GM18502 (cell line): ENCODE data around the gene IL3RA.
A peak's percentile ranks its signal among the peaks of the same experiment; 100 is the strongest.

Source experiments
- ATAC-seq: cut with Tn5 transposase; IDR thresholded peaks from one replicate; pipeline ENCODE4 v1.9.1; 2021; ENCODE audit warnings: mild to moderate bottlenecking; ENCODE audit not compliant: unreplicated experiment, poor library complexity

IL3RA gene

DNA sequence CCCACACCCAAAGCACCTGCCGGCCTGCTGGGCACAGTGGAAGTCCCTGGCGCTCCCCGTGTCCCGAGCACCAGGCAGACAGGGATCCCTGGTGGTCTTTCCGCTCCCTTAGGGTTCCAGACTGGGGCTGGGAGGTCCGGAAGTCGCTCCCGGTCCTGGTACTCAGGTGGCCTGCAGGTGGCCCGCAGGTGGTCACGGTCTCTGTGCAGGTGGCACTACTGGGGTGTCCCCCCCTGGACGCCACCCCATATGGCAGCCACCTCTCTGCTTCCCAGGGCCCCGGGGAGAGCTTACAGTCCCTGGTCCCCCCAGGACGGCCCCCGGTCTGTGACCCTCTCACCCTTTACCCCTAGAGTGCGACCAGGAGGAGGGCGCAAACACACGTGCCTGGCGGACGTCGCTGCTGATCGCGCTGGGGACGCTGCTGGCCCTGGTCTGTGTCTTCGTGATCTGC lies 41.7 kb downstream of the IL3RA start:
- ATAC-seq, result no peak

DNA sequence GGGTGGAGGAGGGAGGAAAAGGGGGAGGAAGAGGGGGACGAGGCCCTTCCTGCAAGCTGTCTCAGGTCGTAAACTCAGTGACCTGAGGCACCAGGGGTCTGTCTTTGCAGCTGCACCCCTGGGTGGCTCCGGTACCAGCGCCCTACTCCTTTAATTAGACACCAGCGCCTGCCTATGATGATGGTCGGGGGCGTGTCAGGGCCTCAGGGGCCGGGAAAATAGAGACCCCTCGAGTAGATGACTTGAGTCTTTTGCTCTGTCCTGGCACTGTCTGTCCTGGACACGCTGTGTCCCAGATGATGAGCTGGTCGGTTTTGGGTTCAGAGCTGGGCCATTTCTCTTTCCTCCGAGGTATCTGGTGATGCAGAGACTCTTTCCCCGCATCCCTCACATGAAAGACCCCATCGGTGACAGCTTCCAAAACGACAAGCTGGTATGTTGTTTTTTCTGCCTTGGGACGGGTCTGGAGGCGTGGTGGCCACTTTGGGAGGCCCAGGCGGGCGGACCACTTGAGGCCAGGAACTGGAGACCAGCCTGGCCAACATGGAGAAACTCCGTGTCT lies 44.2 kb downstream of the IL3RA start:
- ATAC-seq, result no peak

DNA sequence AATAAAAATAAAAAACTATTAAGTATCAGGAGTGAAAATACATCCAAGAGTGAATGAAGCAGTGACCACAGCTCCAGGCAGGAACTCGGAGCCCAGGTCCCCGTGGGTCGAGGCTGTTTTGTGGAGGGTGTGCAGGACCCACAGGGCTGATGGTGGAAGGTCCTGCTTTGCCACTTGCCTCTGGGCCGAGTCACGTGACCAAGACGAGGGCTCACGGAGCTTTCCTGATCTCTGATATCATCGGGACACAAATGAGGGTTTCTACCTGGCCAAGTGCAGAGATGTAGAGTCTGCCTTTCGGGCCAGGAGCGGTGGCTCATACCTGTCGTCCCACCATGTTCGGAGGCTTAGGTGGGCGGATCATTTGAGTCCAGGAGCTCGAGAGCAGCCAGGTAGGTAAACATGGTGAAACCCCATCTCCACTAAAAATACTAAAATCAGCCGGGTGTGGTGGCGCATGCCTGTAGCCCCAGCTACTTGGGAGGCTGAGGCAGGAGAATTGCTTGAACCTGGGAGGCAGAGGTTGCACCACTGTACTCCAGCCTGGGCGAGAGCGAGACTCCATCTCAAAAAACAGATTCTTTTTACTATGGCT lies 48.2 kb downstream of the IL3RA start:
- ATAC-seq, result no peak

DNA sequence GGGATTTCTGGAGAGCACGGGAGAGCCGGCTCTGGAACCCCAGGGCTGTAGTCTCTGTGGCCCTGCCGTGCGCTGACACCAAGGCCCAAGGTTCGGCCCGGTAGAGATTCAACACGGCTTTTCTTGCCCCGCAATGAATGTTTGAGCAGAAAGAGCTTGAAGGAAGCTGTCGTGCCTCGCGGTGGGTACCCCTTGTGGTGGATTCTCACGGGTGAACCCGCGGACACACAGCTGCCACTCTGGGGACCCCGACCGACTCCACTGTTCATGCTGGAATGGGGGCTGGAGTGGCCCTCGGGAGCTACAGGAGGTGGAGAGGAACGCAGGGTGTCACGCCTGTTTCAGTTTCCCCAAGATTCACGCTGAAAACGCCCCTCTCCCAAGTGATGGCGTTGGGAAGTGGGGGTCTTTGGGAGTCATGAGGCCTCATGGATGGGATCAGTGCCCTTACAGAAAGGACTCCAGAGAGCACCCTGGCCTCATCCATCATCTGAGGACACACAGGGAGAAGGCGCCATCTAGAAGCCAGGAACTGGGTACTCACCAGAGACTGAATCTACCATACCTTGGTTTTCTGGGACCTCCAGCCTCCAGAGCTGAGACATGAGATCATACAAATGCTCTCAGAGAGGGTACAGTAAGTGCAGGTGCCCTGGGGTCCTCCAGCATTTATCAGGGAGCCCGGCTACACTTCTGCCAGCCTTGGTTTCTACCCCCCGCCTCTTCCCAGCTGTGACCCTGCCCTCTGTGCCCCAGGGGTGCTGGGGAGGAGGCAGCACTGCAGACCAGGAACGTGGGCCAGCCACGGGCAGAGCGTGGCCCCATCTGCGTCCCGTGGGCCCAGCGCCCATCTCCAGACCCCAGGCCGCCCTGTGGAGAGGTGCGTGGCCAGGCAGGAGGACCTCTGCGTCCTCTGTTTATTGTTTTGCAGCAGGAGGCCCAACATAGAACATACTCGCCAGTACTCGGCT lies 49.0 kb downstream of the IL3RA start:
- no peak for ATAC-seq

DNA sequence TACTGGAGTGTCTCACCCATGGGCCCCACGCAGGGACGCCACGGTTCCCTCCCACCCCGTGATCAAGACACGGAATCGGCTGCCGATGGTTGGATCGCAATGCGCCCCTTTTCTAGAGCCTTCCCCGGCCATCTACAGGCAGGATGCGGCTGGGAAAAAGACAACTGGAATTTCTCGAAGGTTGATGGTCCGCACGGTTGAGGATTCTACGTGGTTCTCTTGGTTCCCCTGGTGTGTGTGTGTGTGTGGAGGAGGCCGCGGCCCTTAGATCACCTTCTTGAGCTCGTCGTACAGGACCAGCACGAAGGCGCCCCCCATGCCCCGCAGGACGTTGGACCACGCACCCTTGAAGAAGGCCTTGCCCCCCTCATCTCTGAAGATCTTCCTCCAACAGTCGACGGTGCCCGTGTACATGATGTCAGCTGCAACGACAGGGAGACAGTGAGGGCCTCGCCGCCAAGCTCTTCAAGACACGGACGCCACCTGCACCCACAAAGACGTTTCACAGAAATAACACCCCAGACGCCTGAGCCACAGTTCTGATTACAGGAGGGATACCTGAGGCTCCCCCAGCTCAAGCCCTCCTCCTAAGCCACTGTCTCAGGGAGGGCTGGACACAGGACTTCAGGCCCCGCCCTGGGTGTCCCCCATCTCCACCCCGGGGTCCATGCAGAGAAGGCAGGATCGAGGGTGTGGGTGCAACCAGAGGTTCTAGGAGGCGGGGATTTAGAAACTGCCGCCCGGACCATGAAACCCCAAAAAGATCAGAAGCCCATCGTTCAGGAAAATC lies 49.9 kb downstream of the IL3RA start:
- ATAC-seq, result no peak

DNA sequence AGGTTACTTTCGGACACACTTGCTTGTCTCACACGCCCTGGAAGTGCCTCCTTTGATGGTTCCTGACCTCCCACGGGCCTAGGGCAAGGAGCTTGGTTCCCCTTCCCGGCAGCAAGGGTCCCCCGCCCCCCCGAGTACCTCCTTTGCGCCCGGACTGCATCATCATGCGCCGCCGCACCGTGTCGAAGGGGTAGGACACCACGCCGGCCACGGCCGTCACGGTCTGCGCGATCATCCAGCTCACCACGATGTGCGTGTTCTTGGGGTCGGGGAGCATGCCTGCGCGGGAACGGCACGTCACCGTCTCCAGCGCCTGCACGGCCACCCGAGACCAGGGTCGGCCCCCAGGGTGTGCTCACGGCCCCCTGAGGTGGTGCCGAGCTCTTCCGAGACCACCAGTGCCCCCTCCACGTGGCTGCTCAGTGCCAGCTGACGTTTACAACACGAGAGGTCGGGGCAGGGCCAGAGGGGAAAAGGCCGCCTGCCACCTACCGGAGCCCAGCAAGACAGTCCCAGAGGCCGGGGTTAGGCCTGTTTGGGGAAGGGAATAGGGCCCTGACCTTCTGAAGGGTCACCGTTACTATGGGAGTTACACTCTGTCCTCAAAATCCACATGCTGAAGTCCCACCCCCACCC lies 50.7 kb downstream of the IL3RA start:
- no peak for ATAC-seq

DNA sequence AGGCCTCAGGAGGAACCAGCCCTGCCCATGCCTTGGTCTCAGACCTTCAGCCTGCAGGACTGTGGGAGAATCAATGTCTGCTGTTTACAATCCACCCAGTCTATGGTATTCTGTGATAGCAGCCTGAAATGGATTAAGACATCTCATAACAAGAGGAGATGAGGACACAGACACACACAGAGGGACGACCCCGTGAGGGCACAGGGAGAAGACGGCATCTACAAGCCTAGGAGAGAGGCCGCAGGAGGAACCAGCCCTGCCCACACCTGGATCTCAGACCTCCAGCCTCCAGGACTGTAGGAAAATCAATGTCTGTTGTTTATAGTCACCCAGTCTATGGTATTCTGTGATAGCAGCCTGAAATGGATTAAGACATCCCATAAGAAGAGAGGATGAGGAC lies 52.1 kb downstream of the IL3RA start:
- ATAC-seq, result no peak

DNA sequence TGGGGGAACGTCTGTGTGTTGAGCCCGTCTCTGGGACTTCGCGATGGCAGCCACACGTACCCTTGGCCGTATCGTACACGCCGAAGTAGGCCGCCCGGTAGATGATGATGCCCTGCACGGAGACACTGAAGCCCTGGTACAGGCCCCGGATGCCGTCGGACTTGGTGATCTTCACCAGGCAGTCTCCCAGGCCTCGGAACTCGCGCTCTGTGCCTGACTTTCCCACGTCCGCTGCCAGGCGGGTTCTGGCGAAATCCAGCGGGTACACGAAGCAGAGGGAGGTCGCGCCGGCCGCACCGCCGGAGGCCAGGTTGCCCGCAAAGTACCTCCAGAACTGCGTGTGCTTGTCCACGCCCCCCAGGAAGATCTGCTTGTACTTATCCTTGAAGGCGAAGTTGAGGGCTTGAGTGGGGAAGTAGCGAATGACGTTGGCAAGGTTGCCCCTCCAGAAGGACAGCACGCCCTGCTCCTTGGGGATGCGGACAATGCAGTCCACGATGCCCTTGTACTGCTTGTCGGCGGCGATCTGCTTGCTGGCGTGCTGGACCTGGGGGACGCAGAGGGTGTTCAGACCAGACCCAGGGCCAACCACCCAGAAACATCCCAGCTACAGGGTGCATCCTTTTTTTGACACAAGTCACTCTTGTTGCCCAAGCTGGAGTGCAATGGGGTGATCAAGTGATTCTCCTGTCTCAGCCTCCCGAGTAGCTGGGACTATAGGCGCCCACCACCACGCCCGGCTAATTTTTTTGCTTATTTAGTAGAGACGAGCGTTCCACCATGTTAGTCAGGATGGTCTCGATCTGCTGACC lies 52.8 kb downstream of the IL3RA start:
- ATAC-seq, result no peak

DNA sequence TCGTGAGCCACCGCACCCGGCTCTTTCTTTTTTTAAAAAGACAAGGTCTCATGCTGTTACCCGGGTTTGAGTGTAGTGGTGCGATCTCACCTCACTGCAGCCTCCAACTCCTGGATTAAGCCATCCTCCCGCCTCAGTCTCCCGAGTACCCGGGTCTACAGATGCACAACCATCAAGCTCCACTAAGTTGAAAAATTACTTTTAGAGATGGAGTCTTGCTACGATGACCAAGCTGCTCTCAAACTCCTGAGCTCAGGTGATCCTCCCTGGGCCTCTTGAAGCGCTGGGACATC lies 53.4 kb downstream of the IL3RA start:
- no peak for ATAC-seq

DNA sequence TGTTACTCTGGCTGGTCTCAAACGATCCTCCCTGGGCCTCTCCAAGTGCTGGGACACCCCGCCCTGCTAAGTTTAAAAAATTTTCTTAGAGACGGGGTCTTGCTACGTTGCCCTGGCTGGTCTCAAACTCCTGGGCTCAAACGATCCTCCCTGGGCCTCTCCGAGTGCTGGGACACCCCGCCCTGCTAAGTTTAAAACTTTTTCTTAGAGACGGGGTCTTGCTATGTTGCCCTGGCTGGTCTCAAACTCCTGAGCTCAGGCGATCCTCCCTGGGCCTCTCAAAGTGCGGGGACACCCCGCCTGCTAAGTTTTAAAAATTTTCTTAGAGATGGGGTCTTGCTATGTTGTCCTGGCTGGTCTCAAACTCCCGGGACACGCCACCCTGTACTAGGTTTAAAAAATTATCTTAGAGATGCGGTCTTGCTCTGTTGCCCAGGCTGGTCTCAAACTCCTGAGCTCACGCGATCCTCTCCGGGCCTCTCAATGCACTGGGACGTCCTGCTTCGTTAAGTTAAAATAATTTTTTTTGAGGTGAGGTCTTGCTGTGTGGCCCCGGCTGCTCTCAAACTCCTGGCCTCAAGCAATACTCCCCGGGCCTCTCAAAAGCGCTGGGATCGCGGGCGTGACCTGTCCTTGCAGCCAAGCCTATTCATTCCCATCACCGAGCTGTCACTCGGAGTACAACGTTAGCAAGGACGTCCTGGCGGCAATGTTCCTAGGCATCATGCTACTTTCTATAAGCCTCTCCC lies 54.2 kb downstream of the IL3RA start:
- no peak for ATAC-seq

DNA sequence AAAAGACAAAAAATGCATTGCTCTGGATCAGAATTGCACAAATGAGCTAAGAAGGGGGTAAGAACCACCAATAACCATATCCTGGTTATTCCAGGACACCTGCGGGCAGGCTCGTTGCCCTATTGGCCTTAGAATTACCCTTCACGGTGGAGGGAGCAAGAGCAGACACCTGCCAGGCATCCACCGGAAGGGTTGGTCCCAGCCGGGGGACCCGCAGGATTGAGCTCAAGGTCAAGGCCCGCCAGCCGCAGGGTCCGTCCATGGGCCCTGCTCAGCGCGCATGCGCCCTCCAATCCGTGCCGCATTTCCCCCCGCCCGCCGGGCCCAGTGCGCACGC lies 54.8 kb downstream of the IL3RA start:
- no peak for ATAC-seq

DNA sequence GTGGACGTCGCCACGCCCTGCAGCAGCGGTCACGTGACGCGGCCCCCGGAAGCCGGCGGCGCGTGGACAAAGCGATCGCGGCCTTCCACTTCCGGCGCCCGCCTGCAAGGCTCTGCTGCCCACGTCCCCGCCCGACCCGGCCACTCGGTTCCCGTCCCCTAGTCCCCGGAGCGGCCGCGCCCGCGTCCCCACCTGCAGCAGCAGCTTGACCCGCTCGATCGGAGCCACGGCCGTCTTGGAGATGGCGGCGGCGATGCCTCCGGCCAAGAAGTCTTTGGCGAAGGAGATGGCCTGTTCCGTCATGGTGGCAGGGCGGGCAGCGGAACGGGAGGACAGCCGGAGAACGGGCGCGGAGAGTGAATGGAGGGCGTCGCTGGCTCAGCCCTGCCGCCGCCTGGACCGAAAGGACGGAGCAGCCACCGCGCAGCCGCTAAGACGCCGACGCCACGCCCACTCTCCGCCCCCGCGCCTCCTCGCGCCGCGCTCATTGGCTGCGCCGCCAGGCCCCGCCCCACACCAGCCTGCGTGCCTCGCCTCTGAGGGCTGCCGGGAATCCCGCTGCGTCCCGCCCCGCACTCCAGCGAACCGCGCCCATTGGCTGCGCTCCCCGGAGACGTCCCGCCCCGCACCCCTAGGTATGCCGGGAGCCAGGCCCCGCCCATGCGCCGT lies 55.3 kb downstream of the IL3RA start, which contains the start of gene SLC25A6:
Gene SLC25A6, minus strand, starts transcription at position 407 of the 669 bp plus-strand sequence. Its CDS starts 104 bp downstream, at position 303.
- ATAC-seq, result peak; percentile 94

DNA sequence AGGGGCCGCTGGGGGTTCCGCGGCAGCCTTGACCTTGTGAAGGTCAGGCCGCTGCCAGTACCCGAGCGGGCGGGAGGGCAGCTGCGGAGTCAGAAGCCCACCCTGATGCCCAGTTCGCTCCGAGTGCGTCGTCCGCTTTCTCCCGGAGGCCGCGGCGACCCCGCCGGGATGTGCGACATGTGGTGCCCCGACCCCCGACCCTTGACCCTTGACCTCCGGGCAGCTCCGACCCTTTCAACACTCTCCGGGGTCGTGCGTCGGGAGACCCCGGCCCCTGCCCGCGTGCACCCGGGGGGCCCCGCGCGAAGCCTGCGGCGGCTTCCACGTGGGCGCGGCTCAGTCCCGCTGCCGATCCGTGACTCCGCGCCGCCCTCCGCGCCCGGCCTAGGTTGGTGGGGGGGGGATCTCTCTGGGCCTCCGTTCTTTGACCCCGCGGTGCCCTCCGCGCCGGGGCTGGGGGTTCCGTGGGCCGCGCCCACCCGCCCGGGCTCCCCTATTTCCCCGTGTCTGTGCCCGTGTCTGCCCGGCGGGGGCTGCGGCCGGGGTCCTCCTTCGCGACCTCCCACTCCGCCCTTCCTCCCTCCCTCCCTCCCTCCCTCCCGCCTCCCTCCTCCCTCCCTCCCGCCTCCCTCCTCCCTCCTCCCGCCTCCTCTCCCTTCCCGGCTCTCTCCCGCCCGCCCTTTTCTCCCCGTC lies 55.9 kb downstream of the IL3RA start:
- ATAC-seq, result peak; percentile 37

DNA sequence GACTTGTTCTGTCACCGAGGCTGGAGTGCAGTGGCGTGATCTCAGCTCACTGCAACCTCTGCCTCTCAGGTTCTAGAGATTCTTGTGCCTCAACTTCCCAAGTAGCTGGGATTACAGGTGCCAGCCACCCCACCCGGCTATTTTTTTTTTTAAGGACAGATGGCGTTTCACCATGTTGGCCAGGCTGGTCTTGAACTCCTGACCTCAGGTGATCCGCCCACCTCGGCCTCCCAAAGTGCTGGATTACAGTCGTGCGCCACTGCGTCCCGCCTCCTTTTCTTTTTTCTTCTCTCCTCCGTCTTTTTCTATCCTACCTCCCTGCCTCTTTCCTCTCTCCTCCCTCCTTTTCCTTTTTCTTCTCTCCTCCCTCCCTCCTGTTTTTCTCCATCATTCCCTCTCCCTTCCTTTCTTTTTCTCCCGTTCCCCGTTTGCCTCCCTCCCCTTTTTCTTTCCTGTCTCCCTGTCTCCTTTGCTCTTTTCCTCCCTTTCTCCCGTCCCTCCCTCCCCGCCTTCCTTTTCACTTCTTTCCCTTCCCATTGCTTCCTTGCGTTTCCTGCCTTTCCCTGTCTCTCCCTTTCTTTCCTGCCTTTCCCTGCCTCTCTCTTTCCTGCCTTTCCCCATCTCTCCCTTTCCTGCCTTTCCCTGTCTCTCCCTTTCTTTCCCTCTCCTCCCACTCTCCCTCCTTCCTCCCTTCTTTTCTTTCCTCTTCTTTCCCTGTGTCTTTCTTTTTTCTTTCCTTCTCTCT lies 57.5 kb downstream of the IL3RA start:
- no peak for ATAC-seq

DNA sequence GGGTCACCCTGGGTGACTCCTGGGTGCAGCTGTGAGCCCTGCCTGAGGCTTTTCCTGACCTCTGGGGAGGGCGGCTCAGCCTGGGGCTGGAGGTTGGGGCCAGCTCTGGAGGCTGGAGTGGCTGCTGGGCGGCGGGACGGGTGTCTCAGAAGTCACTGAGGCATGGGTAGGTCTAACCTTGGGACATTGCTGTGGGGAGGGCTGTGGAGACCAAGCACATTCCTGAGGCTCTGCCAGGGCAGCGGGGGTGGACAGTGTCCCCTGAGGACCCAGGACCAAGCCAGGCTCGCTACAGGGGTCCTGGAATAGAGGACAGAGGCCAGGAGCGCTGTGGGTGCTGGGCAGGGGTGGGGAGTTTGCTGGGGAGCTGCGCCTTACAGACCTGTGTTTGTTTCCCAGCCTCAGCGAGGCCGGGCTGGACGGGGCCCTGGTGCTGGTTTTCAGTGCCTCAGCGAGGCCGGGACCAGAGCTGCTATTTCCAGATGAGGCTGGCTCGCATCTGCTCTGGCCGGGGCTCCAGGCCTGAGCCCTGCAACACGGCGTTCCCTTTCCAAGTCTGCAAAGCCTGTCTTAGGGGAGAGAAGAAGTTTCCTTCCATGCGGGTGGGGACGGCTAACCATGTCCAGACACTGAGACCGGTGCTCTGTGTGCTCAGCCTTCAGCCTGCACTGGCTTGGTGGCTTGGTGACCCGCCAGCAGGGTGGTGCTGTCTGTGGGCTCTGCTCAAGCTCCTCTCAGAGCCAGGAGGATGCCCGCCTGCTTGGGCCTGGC lies 58.3 kb downstream of the IL3RA start:
- no peak for ATAC-seq

DNA sequence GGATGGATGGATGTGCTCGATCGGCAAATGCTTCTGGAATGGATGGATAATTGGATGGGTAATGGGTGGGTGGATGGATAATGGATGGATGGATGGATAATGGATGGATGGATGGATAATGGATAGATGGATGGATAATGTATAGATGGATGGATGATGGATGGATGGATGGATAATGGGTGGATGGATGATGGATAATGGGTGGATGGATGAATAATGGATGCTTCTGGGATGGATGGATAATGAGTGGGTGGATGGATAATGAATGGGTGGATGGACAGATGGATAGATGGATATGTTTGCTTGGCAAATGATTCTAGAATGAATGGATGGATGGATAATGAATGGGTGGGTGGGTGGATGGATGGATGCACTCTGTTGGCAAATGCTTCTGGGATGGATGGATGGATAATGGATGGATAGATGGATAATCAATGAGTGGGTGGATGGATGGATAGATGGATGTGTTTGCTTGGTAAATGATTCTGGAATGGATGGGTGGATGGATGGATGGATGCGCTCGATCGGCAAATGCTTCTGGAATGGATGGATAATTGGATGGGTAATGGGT lies 59.1 kb downstream of the IL3RA start:
- ATAC-seq, result no peak
